Activated CD4-positive, alpha-beta T cell treated with anti-CD3 and anti-CD28 coated beads for 24 hours (primary cell): ENCODE results near the gene SHH.
A peak's percentile ranks its signal among the peaks of the same experiment; 100 is the strongest.

Experiments used
- DNase-seq, 2 donors: peaks; one replicate each; pipeline ENCODE4 v3.0.0-alpha.2; 2020; ENCODE audit warnings: low read depth in 2 of 2

SHH gene

GRCh38 chr7:155806096-155806871, 6.0 kb downstream of the SHH start:
- no peak for DNase-seq

- DNase-seq, result no peak
Observed at GRCh38 chr7:155805826-155806095, 6.5 kb downstream of the SHH start.

- DNase-seq, result peak; percentile 33 to 48
Observed at GRCh38 chr7:155804897-155805825, 7.1 kb downstream of the SHH start.

- no peak for DNase-seq
Observed at GRCh38 chr7:155804431-155804831, 7.8 kb downstream of the SHH start.

GRCh38 chr7:155803418-155804376, 8.6 kb downstream of the SHH start:
- no peak for DNase-seq

- no peak for DNase-seq
Observed at GRCh38 chr7:155802906-155803417, 9.3 kb downstream of the SHH start.

GRCh38 chr7:155802291-155802690, 10.0 kb downstream of the SHH start:
- DNase-seq, result no peak

GRCh38 chr7:155800741-155801267, 11.5 kb downstream of the SHH start:
- DNase-seq, result no peak

GRCh38 chr7:155800301-155800700, 12.0 kb downstream of the SHH start:
- no peak for DNase-seq

- DNase-seq, result no peak
Observed at GRCh38 chr7:155799514-155799913, 12.7 kb downstream of the SHH start.

- no peak for DNase-seq
Observed at GRCh38 chr7:155798673-155799439, 13.4 kb downstream of the SHH start.

- DNase-seq, result no peak
Observed at GRCh38 chr7:155797262-155798250, 14.7 kb downstream of the SHH start.

- peak; percentile 66 to 68 for DNase-seq
Observed at GRCh38 chr7:155796381-155797261, 15.6 kb downstream of the SHH start.

GRCh38 chr7:155795951-155796350, 16.3 kb downstream of the SHH start:
- no peak for DNase-seq

GRCh38 chr7:155795401-155795800, 16.9 kb downstream of the SHH start:
- no peak for DNase-seq

GRCh38 chr7:155794196-155794595, 18.1 kb downstream of the SHH start:
- no peak for DNase-seq

GRCh38 chr7:155793720-155794119, 18.5 kb downstream of the SHH start:
- DNase-seq, result no peak

GRCh38 chr7:155792999-155793560, 19.2 kb downstream of the SHH start:
- DNase-seq, result no peak
